Ishikawa (cell line): ENCODE data around the gene RAB17.

Experiments
- CEBPB ChIP-seq: IDR thresholded peaks from 2 replicates; pipeline ENCODE4 v1.6.1; 2012
- CREB1 ChIP-seq: IDR thresholded peaks from 2 replicates; pipeline ENCODE4 v1.6.1; 2012; ENCODE audit warnings: low read depth
- EGR1 ChIP-seq: IDR thresholded peaks from 2 replicates; pipeline ENCODE4 v1.6.1; 2012
- EP300 ChIP-seq: IDR thresholded peaks from 2 replicates; pipeline ENCODE4 v1.6.1; 2012; ENCODE audit warnings: borderline replicate concordance
- NFIC ChIP-seq: IDR thresholded peaks from 2 replicates; pipeline ENCODE4 v1.6.1; 2012
- RAD21 ChIP-seq: IDR thresholded peaks from 2 replicates; pipeline ENCODE4 v1.6.1; 2012; ENCODE audit warnings: low read depth
- TAF1 ChIP-seq: IDR thresholded peaks from 2 replicates; pipeline ENCODE4 v1.6.1; 2012; ENCODE audit warnings: low read depth, mild to moderate bottlenecking
- TCF12 ChIP-seq: IDR thresholded peaks from 2 replicates; pipeline ENCODE4 v1.6.1; 2012; ENCODE audit warnings: low read depth
- TEAD4 ChIP-seq: IDR thresholded peaks from 2 replicates; pipeline ENCODE4 v1.6.1; 2012
- YY1 ChIP-seq: IDR thresholded peaks from 2 replicates; pipeline ENCODE4 v1.6.1; 2012; ENCODE audit warnings: low read depth
- ZBTB7A ChIP-seq: IDR thresholded peaks from 2 replicates; pipeline ENCODE4 v1.6.1; 2012; ENCODE audit warnings: low read depth
- TF ChIP-seq, protein P1 (sequence below): IDR thresholded peaks from 2 replicates; pipeline ENCODE4 v1.6.1; 2012; ENCODE audit warnings: low read depth, mild to moderate bottlenecking
- TF ChIP-seq, protein P2 (sequence below): IDR thresholded peaks from 2 replicates; pipeline ENCODE4 v1.6.1; 2012
- TF ChIP-seq, protein P3 (sequence below): IDR thresholded peaks from 2 replicates; pipeline ENCODE4 v1.6.1; 2012

DNA sequence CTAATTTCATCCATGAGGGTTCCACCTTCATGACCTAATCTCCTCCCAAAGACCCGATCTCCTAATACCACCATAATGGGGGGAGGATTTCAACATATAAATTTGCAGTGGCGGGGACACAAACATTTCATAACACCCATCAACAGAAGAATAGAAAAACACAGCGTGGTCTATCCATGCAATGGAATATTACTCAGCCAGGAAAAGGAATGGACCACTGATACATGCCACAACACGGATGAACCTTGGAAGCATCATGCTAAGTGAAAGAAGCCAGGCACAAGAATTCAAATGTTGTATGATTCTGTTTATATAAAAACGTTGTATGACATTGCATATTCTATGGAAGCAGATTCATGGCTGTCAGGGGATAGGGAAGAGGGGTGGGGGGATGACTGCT lies 21.5 kb downstream of the RAB17 start:
- TF ChIP-seq, protein P1, sequence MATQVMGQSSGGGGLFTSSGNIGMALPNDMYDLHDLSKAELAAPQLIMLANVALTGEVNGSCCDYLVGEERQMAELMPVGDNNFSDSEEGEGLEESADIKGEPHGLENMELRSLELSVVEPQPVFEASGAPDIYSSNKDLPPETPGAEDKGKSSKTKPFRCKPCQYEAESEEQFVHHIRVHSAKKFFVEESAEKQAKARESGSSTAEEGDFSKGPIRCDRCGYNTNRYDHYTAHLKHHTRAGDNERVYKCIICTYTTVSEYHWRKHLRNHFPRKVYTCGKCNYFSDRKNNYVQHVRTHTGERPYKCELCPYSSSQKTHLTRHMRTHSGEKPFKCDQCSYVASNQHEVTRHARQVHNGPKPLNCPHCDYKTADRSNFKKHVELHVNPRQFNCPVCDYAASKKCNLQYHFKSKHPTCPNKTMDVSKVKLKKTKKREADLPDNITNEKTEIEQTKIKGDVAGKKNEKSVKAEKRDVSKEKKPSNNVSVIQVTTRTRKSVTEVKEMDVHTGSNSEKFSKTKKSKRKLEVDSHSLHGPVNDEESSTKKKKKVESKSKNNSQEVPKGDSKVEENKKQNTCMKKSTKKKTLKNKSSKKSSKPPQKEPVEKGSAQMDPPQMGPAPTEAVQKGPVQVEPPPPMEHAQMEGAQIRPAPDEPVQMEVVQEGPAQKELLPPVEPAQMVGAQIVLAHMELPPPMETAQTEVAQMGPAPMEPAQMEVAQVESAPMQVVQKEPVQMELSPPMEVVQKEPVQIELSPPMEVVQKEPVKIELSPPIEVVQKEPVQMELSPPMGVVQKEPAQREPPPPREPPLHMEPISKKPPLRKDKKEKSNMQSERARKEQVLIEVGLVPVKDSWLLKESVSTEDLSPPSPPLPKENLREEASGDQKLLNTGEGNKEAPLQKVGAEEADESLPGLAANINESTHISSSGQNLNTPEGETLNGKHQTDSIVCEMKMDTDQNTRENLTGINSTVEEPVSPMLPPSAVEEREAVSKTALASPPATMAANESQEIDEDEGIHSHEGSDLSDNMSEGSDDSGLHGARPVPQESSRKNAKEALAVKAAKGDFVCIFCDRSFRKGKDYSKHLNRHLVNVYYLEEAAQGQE: no peak
- TF ChIP-seq RAD21: no peak
- no peak for TF ChIP-seq ZBTB7A
- TF ChIP-seq, protein P2, sequence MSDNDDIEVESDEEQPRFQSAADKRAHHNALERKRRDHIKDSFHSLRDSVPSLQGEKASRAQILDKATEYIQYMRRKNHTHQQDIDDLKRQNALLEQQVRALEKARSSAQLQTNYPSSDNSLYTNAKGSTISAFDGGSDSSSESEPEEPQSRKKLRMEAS: no peak
- TF ChIP-seq EP300: no peak
- no peak for TF ChIP-seq YY1
- TF ChIP-seq TAF1: no peak
- TF ChIP-seq, protein P3, sequence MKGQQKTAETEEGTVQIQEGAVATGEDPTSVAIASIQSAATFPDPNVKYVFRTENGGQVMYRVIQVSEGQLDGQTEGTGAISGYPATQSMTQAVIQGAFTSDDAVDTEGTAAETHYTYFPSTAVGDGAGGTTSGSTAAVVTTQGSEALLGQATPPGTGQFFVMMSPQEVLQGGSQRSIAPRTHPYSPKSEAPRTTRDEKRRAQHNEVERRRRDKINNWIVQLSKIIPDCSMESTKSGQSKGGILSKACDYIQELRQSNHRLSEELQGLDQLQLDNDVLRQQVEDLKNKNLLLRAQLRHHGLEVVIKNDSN: no peak
- TF ChIP-seq EGR1: no peak
- no peak for TF ChIP-seq CEBPB
- no peak for TF ChIP-seq CREB1
- no peak for TF ChIP-seq TCF12
- TF ChIP-seq NFIC: no peak
- no peak for TF ChIP-seq TEAD4
